ENCODE results near the gene ATG7. TPM values are rescaled to one million over a fixed set of nuclear protein-coding genes. Genes with fewer than 3 reads are reported as not detected.

ATG7 gene
- total RNA-seq, 6 experiments from 2014 or later: 44.5 to 53.0 (median 49.3) TPM

DNA sequence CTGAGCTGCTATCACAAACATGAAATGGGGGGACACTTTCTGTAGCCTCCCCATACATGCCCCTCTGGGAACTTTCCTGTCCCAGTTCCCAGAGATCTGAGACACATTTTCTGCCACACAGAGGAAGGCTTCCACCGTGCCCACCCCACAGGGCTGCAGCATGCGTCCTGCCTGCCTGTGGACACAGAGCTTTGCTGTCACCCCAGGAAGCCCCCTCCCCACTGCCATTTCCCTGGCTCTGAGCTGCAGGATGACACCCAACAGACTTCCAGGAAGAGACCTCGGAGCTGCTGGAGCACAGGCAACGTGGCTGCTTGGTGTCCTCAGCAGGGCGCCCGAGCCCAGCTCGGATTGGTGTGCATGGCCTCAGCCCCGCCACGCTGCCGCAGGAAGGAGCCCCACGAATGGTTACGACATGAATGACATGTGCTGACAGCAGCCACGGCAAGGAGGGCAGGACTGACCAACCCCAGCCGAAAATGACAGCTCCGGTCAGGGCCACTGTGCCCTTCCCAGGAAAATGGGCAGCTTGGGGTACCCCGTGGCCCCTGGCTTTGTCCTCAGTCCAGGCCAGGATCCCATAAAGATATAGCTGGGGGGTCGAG, 290.2 kb downstream of the ATG7 start:
- Mint-ChIP-seq H3K27me3 (ENCODE audit: insufficient read depth) (peaks cover 32% of the 10 kb centered on the region), H3K4me3 (no peak overlapping the region; the same call in 1 of the 2 replicates), H3K4me1 (ENCODE audit: low read depth) (peaks cover 54% of the 10 kb centered on the region), H3K27ac (peak overlapping the region; percentile 49), H3K36me3 (ENCODE audit: low read depth) (peaks cover 47% of the 10 kb centered on the region), H3K9me3 (no peaks in the 10 kb centered on the region)
- TF ChIP-seq, protein P1, sequence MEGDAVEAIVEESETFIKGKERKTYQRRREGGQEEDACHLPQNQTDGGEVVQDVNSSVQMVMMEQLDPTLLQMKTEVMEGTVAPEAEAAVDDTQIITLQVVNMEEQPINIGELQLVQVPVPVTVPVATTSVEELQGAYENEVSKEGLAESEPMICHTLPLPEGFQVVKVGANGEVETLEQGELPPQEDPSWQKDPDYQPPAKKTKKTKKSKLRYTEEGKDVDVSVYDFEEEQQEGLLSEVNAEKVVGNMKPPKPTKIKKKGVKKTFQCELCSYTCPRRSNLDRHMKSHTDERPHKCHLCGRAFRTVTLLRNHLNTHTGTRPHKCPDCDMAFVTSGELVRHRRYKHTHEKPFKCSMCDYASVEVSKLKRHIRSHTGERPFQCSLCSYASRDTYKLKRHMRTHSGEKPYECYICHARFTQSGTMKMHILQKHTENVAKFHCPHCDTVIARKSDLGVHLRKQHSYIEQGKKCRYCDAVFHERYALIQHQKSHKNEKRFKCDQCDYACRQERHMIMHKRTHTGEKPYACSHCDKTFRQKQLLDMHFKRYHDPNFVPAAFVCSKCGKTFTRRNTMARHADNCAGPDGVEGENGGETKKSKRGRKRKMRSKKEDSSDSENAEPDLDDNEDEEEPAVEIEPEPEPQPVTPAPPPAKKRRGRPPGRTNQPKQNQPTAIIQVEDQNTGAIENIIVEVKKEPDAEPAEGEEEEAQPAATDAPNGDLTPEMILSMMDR (IDR thresholded peaks at IDR 0.05): no peak
- no peak for DNase-seq

DNA sequence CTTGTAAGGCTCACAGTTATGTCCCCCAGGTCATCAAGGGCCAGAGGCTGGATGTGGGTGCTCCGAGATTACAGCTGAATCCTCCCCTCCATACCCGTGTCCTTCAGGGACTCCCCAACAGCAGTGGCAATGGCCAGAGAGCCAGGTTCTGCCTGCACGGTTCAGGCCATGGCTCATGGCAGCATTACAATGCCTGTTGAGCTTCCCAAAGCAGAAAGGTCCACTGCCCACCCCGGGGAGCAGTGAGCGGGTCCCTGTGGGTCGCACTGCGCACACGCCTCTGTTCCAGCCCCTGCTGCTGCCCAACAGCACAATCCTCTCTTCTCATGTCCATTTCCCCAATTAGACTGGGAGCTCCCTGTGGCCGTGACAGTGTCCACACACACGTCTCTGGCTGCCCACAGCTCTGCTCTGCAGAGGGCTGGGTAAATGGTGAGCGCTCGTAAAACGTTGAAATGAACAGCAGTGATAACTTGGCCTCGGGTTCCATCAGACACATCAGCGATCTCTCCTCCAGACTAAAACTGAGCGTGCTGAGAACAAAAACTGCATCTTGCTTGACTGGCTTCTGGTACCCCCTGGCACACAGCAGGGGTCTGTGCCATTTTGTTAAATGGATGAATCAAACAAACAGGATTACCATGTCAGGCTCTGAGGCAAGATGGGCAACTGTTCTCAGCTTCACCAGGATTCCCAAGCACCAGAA, 291.1 kb downstream of the ATG7 start:
- H3K27me3 Mint-ChIP-seq (ENCODE audit: insufficient read depth): peaks cover 35% of the 10 kb centered on the region
- H3K4me1 Mint-ChIP-seq (ENCODE audit: low read depth): peaks cover 54% of the 10 kb centered on the region
- no peak overlapping the region for H3K4me3 Mint-ChIP-seq
- TF ChIP-seq, protein P1 (IDR thresholded peaks at IDR 0.05): no peak
- H3K27ac Mint-ChIP-seq: peak overlapping the region; percentile 62; the same call in 1 of the 2 replicates
- no peak for DNase-seq
- H3K36me3 Mint-ChIP-seq (ENCODE audit: low read depth): peaks cover 46% of the 10 kb centered on the region
- no peaks in the 10 kb centered on the region for H3K9me3 Mint-ChIP-seq

DNA sequence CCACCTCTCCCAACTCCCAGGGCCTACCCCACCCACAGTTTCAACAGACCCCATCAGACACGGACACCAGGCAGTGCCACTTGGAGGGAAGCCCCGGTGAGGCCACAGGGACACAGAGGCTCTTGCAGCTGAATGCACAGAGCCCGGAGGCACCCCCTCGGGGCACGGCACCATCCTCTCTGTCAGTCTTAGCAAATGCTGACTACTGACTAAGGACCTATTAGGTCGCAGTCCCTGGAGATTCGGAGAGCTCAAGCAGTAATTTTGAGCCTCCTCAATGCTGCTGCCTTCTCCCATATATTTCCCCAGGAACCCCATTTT, 291.6 kb downstream of the ATG7 start:
- Mint-ChIP-seq H3K4me3 (no peak overlapping the region), H3K4me1 (ENCODE audit: low read depth) (peaks cover 54% of the 10 kb centered on the region)

DNA sequence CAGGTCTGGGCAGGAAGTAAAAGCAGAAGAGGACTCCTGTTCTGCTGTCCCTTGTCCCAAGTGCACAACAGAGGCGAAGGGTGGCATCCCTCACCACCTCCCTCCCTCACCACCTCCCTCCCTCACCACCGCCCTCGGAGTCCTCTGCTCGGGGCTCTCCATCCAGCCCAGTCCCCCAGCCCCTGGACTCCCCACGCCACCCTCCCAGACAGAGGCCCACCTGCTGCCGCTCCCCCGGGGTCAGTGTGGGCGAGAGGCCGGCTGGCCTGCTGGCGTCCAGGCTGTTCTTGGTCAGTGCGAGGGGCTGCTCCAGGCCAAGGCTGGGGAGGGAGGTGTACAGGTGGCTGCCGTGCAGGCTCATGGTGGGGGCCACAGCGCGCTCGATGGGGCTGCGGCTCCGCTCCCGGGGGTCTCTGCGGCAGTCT, 292.4 kb downstream of the ATG7 start:
- Mint-ChIP-seq H3K9me3 (no peaks in the 10 kb centered on the region), H3K4me3 (no peak overlapping the region), H3K27me3 (ENCODE audit: insufficient read depth) (peaks cover 27% of the 10 kb centered on the region), H3K36me3 (ENCODE audit: low read depth) (peaks cover 45% of the 10 kb centered on the region), H3K27ac (peak overlapping the region; percentile 52; the same call in 1 of the 2 replicates), H3K4me1 (ENCODE audit: low read depth) (peaks cover 58% of the 10 kb centered on the region)
- TF ChIP-seq, protein P1 (IDR thresholded peaks at IDR 0.05): no peak
- no peak for DNase-seq

More for the DNA sequence above, 291.6 kb downstream of the ATG7 start:
- Mint-ChIP-seq H3K9me3 (no peaks in the 10 kb centered on the region), H3K36me3 (ENCODE audit: low read depth) (peaks cover 45% of the 10 kb centered on the region), H3K27ac (peak overlapping the region; percentile 62; the same call in 1 of the 2 replicates), H3K27me3 (ENCODE audit: insufficient read depth) (peaks cover 34% of the 10 kb centered on the region)
- no peak for DNase-seq
- TF ChIP-seq, protein P1 (IDR thresholded peaks at IDR 0.05): no peak

DNA sequence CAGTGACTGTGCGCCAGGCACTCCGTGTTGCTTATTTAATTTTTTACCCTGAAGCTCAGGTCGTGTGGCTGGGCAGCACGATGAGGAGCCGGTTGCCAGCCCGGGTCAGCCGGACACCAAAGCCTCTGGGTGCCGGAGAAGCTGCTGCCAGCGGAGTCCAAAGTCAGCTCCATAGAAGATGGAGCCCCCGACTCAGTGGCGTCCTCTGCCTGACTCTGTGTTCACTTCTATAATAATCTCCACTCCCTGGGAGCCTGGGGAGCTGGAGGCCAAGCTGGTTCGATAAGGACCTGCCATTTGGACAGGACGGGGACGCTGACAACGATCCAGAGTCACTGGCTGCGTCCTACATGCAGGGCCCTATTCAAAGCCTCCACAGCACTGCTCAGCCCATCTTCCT, 292.9 kb downstream of the ATG7 start:
- H3K4me3 Mint-ChIP-seq: no peak overlapping the region
- no peaks in the 10 kb centered on the region for H3K9me3 Mint-ChIP-seq
- H3K36me3 Mint-ChIP-seq (ENCODE audit: low read depth): peaks cover 45% of the 10 kb centered on the region
- H3K27ac Mint-ChIP-seq: peak overlapping the region; percentile 24; the same call in 1 of the 2 replicates
- TF ChIP-seq, protein P1 (IDR thresholded peaks at IDR 0.05): no peak
- peaks cover 22% of the 10 kb centered on the region for H3K27me3 Mint-ChIP-seq (ENCODE audit: insufficient read depth)
- DNase-seq: no peak
- peaks cover 58% of the 10 kb centered on the region for H3K4me1 Mint-ChIP-seq (ENCODE audit: low read depth)
